HG03108 (cell line): Measurements from ENCODE around the gene NDRG2.

Experiments
- ATAC-seq: cut with Tn5 transposase; IDR thresholded peaks from one replicate; pipeline ENCODE4 v1.9.1; 2021; ENCODE audit warnings: moderate library complexity; ENCODE audit not compliant: unreplicated experiment

Gene NDRG2

DNA sequence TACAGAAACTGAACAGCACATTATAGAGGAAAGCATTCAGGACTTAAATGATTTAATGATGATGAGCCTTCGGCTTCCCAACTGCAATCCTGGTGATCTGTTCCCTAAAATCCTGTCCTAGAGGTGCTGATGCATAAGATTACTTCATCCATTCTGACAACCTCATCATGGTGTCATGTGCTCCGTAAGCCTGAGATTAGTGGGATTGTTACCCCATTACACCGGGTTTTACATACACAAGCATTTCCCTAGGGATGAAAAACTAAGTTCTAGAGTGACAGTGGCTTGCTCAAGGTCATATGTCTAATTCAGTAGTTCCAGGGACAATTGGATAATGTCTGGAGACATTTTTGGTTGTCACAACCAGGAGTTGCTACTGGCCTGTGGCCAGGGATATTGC is 12.3 kb upstream of the NDRG2 start:
- no peak for ATAC-seq

DNA sequence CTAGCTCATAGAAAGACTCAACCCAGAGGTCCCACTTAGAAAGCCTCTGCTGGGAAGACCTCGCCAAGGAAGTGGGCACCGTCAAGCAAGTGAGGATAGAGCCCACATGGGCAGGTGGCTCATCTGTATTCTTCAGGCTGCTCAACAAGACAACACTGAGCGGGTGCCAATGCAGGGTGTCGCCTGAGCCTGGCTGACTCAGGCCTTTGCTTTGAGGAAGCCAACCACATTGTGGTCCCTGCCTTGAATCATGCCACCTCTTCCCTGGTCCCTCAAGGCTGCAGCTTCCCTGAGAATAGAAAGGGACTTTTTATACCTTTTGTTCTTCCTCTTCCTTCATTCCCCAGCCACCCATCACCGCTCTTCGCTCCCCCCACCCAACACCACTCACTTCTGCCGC is 11.9 kb upstream of the NDRG2 start:
- no peak for ATAC-seq

DNA sequence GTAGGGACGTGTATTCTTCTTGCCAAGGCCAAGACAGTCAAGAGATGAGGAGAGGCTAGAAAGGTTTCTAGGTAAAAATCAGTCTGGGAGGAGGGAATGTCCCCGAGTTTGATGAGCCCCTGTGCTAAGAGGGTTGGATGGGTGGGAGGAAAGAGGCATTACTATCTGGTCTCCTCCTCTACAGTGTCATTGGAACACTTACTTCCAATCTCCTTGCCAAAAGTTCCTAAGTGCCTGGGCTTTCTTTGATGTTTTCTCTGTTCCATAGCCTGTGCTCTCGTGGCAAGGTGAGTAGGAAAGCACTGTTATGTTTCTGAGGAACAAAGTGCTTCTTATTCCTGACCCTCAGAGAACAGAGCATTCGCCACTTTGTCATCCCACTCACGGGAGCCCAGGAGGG is 9.8 kb upstream of the NDRG2 start, which contains the start of gene RNASE13:
RNASE13 (minus strand) TSS at position 101 of the 400 bp plus-strand sequence. CDS start 519 bp downstream, outside the sequence.
- ATAC-seq, result no peak

DNA sequence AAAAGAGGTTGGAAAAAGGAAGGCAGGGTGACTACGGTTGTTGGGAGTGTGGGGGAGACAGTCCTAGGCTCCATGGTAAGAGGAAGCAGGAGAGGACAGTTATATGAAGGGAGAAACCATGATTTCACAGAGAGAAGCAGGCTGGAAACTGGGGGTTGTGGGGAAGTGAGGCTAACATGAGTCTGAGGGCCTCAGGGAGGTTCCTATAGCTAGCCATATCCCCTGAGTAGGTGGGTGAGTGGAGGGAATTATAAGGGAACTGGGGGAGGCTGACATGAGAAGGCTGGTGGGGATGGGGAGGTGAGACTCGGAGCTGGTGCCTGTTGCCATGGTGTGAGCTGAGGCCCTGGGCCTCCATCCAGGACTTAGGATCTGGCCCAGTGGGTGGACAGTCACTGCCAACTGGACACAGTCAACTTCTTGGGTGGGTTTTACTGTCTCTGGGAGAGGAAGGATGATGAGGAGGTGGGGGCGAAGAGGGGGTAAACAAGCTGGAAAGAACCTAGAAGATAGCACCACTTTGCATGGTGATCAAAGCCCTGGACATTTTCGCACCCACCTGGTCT is 8.4 kb upstream of the NDRG2 start:
- no peak for ATAC-seq

DNA sequence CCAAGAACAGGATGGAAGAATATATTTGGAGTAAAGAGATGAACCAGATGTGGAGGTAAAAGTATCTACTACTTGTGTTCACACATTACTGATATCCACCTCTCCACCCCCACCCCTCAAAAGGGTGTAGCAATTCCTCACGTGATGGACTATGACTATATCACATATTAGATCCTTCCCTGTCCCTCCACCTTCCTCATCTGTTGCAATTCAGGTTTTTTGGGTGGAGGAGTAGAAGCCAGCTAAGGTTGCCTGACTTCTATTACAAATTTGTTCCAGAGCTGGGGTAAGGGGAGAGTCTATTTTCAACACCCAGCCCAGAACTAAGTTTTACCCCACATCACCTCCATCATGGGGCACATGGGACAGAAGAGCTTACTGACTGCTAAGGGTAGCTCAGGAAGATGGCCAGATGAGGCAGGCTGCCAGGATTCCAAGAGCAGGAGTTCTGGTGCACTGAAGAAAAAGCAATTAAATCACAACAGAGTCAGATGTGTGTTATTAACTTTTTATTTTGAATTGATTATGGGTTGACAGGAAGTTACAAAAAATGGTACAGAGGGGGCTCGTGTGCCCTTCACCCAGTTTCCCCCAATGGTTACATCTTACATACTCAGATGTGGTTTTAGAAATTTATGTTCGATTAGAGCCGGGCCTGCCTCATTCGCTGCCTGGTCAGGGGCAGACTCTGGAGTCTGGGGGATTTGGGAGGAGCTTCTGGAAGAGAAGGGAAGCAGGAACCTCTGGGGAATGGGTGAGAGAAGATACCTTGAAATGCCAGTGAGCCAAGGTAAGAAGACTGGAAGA is 7.7 kb upstream of the NDRG2 start:
- ATAC-seq, result no peak

DNA sequence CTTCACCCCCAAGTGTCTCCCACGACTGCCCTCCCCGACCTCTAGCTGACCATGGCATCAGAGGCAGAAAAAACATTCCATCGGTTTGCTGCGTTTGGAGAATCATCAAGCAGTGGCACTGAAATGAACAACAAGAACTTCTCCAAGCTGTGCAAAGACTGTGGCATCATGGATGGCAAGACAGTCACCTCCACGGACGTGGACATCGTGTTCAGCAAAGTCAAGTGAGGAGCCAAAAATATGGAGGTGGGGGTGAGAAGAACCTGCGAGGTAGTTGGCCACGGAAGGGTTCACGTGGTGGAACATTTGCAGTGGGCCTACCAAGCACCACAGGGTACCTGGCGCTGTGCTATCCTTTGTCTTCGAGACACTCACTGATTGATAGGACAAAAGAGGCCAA is 5.7 kb upstream of the NDRG2 start:
- ATAC-seq, result no peak

DNA sequence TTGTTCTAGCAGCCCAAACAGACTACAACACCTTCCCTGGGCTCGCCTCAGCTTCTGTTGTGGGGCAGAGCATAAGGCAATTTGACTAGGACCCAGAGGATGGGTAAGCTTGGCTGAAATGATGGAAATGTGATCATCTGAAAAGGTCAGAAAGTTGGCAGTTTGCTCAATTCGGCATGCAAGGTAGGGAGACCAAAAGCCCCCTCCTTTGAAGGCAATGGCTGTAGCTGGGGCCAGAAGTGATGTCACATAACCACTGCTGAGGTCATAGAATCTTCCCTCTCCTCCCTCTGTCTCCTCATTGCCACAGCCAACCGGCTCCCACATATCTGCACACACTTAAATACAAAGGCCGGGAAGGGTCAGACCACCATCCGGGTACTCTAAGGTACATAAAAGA is 5.1 kb upstream of the NDRG2 start, which contains the start of gene TPPP2:
TPPP2 (plus strand) TSS at position 301 of the 400 bp plus-strand sequence. CDS start 365 bp downstream, outside the sequence.
- no peak for ATAC-seq

DNA sequence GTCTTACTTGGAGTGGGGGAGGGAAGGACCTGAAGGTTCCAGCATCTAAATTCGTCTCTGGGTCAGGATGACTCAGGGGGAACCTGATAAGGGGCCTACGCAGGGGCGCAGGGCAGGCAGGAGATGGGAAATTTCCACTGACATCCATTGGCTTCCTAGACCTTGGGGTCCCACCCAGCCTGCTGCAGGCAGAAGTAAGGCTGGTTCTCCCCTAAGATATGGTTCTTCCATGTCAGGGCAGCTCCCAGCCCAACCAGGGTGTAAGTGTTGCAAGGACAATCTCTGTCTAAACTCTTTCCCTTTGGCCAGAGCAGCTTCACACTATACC is 2.1 kb upstream of the NDRG2 start:
- no peak for ATAC-seq

DNA sequence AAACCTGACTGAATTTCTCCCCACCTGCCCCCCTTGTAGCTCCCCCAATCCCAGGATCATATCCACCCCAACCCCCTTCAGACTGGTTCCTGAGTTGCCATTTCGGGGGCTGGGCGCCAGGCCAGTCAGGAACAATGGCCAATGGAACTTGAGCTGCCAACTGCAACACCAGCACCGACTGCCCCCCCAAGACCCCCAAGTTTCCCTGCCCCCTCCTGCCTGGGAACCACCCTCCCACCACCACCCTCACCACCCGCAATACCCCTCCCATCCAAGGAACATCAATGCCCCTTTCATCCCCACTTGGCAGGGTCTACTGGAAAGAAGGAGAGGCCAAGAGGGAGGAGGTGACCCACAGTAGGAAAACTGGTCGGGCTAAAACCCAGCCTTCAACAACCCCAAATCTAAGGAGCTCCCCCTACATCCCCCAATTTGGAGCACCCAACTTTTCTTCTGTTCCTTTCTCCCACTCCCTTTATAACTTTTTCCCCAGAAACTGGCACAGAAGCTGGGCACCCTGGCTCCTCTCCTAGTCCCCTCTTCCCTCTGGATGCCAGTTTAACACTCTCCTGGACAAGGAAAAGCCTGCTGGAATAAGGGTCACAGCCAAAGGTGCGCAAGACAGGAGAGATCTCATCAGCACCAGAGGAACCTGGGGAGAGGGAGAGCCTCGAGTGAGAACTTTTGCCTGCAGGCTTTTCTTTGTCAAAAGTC is 1.6 kb upstream of the NDRG2 start:
- no peak for ATAC-seq

DNA sequence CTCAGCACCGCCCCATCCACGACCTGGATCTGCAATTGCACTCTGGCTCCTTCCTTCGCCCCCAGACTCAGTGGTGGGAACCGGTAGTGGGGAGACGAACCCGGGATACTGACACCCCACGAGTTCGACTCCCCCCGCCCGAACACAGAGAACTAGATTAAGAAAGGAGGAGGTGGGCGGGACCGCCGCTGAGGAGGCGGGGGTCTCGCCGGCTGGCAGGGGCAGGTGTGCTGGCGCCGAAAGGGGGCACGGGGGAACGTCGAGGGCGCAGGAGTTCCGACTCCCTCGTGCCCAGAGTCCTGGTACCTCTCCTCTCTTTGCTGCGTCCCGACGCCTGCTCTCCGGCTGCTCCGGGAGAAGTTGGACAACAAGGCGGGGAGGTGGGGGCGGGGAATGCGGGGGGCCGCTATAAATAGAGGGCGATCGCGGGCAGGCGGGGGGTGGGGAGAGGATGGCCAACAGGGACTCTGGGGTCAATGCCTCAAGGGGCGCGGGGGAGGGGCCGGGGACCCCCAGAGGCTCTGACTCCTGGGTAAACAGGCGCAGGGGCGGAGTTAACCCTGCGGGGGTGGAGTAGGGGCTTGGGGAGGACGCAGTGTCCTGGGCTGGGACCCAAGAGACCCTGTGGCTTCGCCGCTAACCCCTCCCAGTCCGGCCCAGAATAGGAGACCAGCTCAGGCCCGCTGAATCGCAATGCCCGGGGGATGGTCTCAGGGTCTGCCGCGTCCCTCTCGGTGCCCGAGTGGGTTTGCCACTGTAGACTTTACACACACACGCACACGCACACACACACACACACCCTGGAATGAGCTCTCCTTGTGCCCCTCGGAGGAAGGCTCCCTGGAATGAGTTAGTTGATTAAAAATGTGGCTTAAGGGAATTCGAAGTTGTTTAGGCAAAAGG is 761 bp upstream of the NDRG2 start:
- no peak for ATAC-seq

DNA sequence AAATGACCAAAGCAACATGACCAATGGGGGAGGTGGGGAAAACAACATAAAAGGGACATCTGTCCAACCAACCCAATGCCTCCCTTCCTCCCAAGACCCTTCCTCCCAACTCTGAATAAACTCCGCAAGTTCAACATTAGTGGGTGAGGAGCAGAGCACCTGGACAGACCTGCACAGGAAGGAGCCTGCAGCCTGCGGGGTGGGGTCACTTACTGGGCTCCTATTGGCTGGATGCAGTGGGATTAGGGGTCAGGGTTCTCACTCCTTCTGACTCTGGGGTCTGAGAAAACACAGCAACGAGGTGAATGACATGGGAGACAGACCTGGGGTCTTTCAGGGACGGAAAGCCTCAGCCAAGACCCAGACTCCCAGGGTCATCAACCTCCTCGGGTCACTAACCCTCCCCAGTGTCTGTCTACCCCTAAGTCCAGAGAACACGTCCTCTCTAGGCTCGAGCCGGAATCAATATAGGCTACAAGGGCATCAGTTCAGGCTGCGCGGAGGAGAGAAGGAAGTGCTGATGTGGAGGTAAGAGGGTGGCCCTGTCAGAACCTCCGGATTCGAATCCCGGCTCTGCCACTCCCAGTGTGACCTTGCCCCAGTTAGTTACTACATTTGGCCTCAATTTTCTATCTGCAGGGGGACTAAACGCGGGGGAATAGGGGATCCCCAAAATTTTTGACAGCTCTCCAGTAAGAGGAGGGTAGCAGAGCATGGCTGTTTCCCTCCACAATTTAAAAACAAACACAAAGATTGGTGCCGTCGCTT is 860 bp downstream of the NDRG2 start:
- no peak for ATAC-seq

DNA sequence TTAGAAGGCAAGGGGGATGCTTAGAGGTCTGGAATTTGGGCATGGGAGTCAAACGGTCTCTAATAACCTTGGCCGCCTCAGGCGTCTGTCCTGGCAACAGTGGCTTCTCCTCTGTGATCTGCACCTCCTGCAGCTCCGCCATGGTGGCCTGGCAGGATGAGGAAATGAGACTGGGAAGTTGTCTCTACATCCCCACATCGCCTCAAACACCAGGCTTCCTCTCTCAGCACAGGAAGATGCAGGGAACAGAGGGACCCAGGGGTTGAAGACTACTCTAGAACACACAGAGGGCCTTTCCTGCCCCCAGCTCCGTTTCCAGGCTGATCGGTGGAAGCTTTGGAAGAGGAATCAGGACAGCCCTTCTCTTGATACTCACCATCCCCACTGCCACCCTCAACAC is 1.7 kb downstream of the NDRG2 start:
- no peak for ATAC-seq

DNA sequence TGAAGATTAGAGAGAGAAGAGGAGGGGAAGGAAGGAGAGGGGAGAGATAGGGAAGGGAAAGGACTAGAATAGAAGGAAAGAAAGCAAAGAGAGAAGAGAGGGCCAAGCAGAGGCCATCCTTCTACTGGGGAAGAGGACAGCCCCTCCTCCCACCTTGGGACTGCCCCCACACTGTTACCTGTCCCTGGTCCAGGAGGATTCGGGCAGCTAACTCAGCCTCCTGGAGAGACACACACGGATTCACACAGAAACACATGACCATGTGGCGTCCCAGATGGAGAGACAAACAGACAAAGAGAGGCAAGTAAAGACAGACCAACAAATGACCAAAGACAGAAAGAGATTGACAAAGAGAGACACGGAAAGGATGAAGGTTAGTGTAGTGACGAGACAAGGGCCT is 2.2 kb downstream of the NDRG2 start:
- no peak for ATAC-seq

DNA sequence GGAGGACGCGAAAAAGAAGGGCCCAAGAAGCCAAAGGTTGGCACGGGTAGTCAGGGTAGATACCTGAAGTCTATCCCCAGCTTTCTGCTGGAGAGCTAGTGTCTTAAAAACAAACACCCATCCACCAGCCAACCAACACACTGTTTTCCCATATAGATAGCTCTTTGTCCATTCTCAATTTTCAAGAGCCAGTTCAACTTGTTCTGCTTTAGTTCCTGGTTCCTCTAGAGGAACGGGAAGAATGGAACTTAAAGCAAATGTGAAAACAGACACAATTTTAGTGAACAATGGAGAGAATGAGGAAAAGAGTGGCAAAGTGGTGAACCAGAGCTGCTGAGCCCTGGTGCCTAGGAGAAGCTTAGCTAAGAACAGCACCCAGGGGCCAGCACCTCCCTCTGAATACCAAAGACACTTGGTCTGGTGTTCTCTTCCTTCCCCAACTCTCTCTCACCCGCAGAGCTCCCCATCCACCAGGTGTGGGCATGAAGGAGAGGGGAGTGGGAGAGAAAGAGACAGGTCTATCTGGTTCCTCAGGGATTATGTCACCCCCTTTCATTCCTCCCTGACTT is 3.8 kb downstream of the NDRG2 start:
- no peak for ATAC-seq

DNA sequence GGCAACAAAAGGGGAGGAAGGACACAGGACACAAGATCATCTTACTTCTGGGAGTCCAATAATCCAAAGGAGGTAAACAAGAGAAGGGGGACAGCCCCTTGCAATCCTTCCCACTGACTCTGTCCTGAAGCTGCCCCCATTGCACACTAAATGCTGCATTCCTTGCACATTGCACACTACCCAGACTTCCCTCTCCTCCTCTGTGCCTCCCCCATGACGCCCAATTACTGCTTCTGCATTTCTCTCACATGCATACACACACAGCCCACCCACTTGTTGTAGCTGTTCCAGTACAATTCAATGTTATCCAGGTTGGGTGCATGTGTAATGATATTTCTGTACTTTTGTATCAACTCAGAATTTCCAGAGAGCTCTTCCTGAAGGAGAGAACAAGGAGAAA is 5.5 kb downstream of the NDRG2 start:
- no peak for ATAC-seq

DNA sequence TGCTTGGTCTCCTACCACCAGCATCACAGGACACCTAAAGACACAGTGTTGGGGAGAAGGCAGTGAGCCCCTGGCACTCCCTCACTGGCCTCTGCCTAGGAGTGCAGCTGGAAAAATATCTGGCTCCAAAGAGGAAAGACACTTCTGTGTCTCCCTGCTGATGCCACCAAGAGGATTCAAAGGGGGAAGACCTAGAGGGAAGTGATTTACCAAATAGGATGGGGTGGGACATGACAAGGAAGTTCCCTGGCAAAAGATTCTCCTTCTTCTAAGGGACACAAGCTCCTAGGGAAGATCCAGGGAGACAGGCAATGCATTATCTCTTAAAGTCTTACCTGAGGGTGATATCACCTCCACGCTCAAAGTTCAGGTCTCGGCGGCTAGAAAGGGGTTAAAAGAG is 6.1 kb downstream of the NDRG2 start:
- no peak for ATAC-seq

DNA sequence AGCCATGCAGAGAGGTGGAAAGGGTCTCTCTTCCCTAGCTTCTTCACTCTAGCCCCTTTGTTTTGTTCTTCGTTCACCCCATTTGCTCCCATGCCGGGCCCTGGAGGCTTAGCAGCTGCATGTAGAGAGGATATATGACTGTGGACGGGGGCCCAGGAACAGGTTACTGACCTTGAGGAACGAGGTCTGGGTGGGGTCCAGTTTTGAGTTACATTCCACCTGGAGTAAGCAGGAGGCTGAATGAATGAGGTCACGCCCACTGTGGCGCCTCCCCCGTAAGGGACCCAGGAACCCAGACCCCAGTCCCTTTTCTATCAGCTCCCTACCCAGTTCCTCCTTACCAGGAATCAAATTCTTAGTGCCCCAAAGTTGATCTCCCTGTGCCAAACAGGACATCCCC is 6.6 kb downstream of the NDRG2 start:
- ATAC-seq, result no peak

DNA sequence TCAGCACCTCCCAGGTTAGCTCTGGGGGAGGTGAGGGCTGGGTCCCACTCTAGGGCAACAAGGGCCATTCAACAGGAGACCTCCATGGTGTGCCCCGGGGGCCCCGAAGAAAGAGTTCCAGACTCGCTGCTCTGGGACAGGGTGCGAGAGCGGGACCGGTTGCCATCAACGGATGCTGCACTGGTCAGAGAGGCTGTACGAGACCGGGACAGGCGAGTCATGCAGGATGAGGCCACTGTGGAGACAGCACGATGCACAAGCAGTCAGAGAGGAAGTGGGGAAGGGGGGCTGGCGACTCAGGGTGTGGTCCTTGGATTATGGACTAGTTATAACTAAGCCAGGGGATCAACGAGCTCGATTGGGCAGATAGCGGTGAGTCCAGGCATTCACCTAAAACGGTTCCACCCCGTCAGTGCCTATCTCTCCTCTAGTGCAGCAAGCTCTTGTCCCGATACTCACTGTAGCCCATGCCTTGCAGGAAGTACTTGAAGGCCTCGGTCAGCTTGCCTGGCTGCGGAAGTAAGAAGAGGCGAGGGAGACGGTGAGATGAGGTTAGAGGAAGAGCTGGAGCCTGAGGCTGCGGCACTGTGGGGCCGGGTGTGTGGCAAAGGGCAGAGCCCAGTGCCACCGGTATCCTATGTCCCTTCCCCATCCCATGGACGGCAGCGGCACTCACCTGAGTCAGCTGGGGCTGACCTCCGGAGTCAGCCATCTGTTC is 7.2 kb downstream of the NDRG2 start:
- no peak for ATAC-seq

DNA sequence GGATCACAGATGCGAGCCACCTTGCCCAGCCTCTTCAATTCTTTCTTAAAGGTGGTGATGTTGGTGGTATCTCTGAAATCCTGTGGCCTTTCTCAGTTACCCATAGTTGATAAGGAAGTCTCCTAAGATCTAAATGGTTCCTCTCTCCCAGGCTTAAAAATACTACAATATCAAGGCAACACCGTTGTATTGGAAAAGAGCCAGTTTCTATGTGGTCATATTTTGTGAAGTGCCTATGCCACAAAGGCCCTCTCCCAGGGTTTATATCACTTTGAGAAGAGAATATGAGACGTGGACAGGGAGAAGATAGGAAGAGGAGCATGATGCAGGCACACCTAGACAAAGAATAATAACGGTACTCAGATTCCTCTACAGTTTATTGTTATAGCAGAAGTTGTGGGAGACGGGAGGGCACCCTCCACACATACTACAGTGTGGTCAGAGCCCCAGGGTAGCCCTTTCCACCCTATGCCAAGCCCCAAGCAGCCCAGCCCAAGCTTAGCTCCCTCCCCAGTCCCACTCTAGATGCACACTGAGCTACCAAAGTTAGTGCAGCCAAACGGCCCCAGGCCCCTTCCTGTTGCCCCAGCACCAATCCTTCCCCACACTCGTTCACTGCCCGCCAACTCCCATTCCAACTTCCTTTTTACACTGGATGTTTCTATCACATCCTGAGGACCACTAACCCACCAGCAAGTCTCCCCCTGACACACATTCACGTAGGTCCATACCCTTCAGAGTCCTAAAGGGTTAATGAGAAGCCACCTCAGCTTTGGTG is 8.3 kb downstream of the NDRG2 start:
- ATAC-seq, result no peak
